ENCODE data around the gene IGF1R.

Gene IGF1R

GRCh38 chr15:98955331-98955730 lies 307.0 kb downstream of the IGF1R start:
- H3K27ac ChIP-seq (ENCODE audit: low read depth, low read length) = no peak overlapping the region

GRCh38 chr15:98955961-98956723 lies 307.8 kb downstream of the IGF1R start:
- H3K27ac ChIP-seq (ENCODE audit: low read depth, low read length) = no peak overlapping the region

More at GRCh38 chr15:98955331-98955730, 307.0 kb downstream of the IGF1R start:
- Histone ChIP-seq H3K4me1 (ENCODE audit: control insufficient read depth in 5 of 5, insufficient read depth in 5 of 5, low read length in 5 of 5) (peaks cover 0 to 28% (median 25%) of the 10 kb centered on the region in 5 donors), H3K27me3 (ENCODE audit: control insufficient read depth in 5 of 5, insufficient read depth in 4 of 5, low read length in 5 of 5) (no peaks in the 10 kb centered on the region), H3K9me3 (ENCODE audit: control insufficient read depth in 5 of 5, low read length in 5 of 5) (peaks cover 0 to under 1% (median 0%) of the 10 kb centered on the region in 5 donors), H3K9ac (ENCODE audit: low read length in 5 of 5) (no peak overlapping the region), H3K36me3 (ENCODE audit: control insufficient read depth in 5 of 5, insufficient read depth in 5 of 5, low read length in 5 of 5) (peaks cover 0 to 64% (median 53%) of the 10 kb centered on the region in 5 donors), H3K4me3 (ENCODE audit: low read depth in 1 of 5, low read length in 5 of 5) (no peak overlapping the region)

GRCh38 chr15:98956796-98957553 lies 308.6 kb downstream of the IGF1R start:
- H3K9ac ChIP-seq (ENCODE audit: low read length in 5 of 5) = no peak overlapping the region
- peaks cover 2 to 65% (median 53%) of the 10 kb centered on the region in 5 donors for H3K36me3 ChIP-seq (ENCODE audit: control insufficient read depth in 5 of 5, insufficient read depth in 5 of 5, low read length in 5 of 5)
- no peaks in the 10 kb centered on the region for H3K27me3 ChIP-seq (ENCODE audit: control insufficient read depth in 5 of 5, insufficient read depth in 4 of 5, low read length in 5 of 5)
- H3K9me3 ChIP-seq (ENCODE audit: control insufficient read depth in 5 of 5, low read length in 5 of 5) = peaks cover 0 to 15% (median 7%) of the 10 kb centered on the region in 5 donors
- no peak overlapping the region for H3K27ac ChIP-seq (ENCODE audit: low read depth, low read length)
- H3K4me1 ChIP-seq (ENCODE audit: control insufficient read depth in 5 of 5, insufficient read depth in 5 of 5, low read length in 5 of 5) = peaks cover 0 to 28% (median 25%) of the 10 kb centered on the region in 5 donors
- H3K4me3 ChIP-seq (ENCODE audit: low read depth in 1 of 5, low read length in 5 of 5) = no peak overlapping the region

More at GRCh38 chr15:98955961-98956723, 307.8 kb downstream of the IGF1R start:
- Histone ChIP-seq H3K4me3 (ENCODE audit: low read depth in 1 of 5, low read length in 5 of 5) (no peak overlapping the region), H3K27me3 (ENCODE audit: control insufficient read depth in 5 of 5, insufficient read depth in 4 of 5, low read length in 5 of 5) (no peaks in the 10 kb centered on the region), H3K9ac (ENCODE audit: low read length in 5 of 5) (no peak overlapping the region), H3K36me3 (ENCODE audit: control insufficient read depth in 5 of 5, insufficient read depth in 5 of 5, low read length in 5 of 5) (peaks cover under 1 to 65% (median 52%) of the 10 kb centered on the region in 5 donors), H3K9me3 (ENCODE audit: control insufficient read depth in 5 of 5, low read length in 5 of 5) (peaks cover 0 to 7% (median 0%) of the 10 kb centered on the region in 5 donors), H3K4me1 (ENCODE audit: control insufficient read depth in 5 of 5, insufficient read depth in 5 of 5, low read length in 5 of 5) (peaks cover 0 to 28% (median 25%) of the 10 kb centered on the region in 5 donors)

- H3K36me3 ChIP-seq (ENCODE audit: control insufficient read depth in 5 of 5, insufficient read depth in 5 of 5, low read length in 5 of 5) = peaks cover 2 to 66% (median 53%) of the 10 kb centered on the region in 5 donors
- H3K27ac ChIP-seq (ENCODE audit: low read depth, low read length) = no peak overlapping the region
- H3K4me1 ChIP-seq (ENCODE audit: control insufficient read depth in 5 of 5, insufficient read depth in 5 of 5, low read length in 5 of 5) = peaks cover 0 to 28% (median 25%) of the 10 kb centered on the region in 5 donors
- no peaks in the 10 kb centered on the region for H3K27me3 ChIP-seq (ENCODE audit: control insufficient read depth in 5 of 5, insufficient read depth in 4 of 5, low read length in 5 of 5)
- no peak overlapping the region for H3K9ac ChIP-seq (ENCODE audit: low read length in 5 of 5)
- H3K4me3 ChIP-seq (ENCODE audit: low read depth in 1 of 5, low read length in 5 of 5) = no peak overlapping the region
- peaks cover 0 to 19% (median 9%) of the 10 kb centered on the region in 5 donors for H3K9me3 ChIP-seq (ENCODE audit: control insufficient read depth in 5 of 5, low read length in 5 of 5)
Observed at GRCh38 chr15:98957655-98958054, 309.3 kb downstream of the IGF1R start.

- H3K4me1 ChIP-seq (ENCODE audit: control insufficient read depth in 5 of 5, insufficient read depth in 5 of 5, low read length in 5 of 5) = peaks cover 0 to 27% (median 24%) of the 10 kb centered on the region in 5 donors
- H3K36me3 ChIP-seq (ENCODE audit: control insufficient read depth in 5 of 5, insufficient read depth in 5 of 5, low read length in 5 of 5) = peaks cover 2 to 66% (median 51%) of the 10 kb centered on the region in 5 donors
- no peaks in the 10 kb centered on the region for H3K27me3 ChIP-seq (ENCODE audit: control insufficient read depth in 5 of 5, insufficient read depth in 4 of 5, low read length in 5 of 5)
- no peak overlapping the region for H3K4me3 ChIP-seq (ENCODE audit: low read depth in 1 of 5, low read length in 5 of 5)
- H3K27ac ChIP-seq (ENCODE audit: low read depth, low read length) = no peak overlapping the region
- no peak overlapping the region for H3K9ac ChIP-seq (ENCODE audit: low read length in 5 of 5)
- H3K9me3 ChIP-seq (ENCODE audit: control insufficient read depth in 5 of 5, low read length in 5 of 5) = peaks cover 0 to 20% (median 9%) of the 10 kb centered on the region in 5 donors
Observed at GRCh38 chr15:98958076-98958475, 309.7 kb downstream of the IGF1R start.

DNA sequence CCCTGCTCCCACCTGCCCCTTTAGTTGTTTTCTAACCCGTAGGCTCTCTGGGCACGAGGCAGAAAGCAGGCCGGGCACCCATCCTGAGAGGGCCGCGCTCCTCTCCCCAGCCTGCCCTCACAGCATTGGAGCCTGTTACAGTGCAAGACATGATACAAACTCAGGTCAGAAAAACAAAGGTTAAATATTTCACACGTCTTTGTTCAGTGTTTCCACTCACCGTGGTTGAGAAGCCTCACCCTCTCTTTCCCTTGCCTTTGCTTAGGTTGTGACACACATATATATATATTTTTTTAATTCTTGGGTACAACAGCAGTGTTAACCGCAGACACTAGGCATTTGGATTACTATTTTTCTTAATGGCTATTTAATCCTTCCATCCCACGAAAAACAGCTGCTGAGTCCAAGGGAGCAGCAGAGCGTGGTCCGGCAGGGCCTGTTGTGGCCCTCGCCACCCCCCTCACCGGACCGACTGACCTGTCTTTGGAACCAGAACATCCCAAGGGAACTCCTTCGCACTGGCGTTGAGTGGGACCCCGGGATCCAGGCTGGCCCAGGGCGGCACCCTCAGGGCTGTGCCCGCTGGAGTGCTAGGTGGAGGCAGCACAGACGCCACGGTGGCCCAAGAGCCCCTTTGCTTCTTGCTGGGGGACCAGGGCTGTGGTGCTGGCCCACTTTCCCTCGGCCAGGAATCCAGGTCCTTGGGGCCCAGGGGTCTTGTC lies 310.7 kb downstream of the IGF1R start:
- Histone ChIP-seq H3K36me3 (ENCODE audit: control insufficient read depth in 5 of 5, insufficient read depth in 5 of 5, low read length in 5 of 5) (peaks cover 2 to 66% (median 51%) of the 10 kb centered on the region in 5 donors), H3K4me1 (ENCODE audit: control insufficient read depth in 5 of 5, insufficient read depth in 5 of 5, low read length in 5 of 5) (peaks cover 0 to 17% (median 14%) of the 10 kb centered on the region in 5 donors), H3K9me3 (ENCODE audit: control insufficient read depth in 5 of 5, low read length in 5 of 5) (peaks cover 0 to 20% (median 9%) of the 10 kb centered on the region in 5 donors), H3K9ac (ENCODE audit: low read length in 5 of 5) (no peak overlapping the region), H3K4me3 (ENCODE audit: low read depth in 1 of 5, low read length in 5 of 5) (no peak overlapping the region), H3K27me3 (ENCODE audit: control insufficient read depth in 5 of 5, insufficient read depth in 4 of 5, low read length in 5 of 5) (no peaks in the 10 kb centered on the region), H3K27ac (ENCODE audit: low read depth, low read length) (no peak overlapping the region)

GRCh38 chr15:98959640-98960007 lies 311.3 kb downstream of the IGF1R start:
- no peak overlapping the region for H3K9ac ChIP-seq (ENCODE audit: low read length in 5 of 5)
- H3K36me3 ChIP-seq (ENCODE audit: control insufficient read depth in 5 of 5, insufficient read depth in 5 of 5, low read length in 5 of 5) = peaks cover 2 to 66% (median 51%) of the 10 kb centered on the region in 5 donors
- no peak overlapping the region for H3K4me3 ChIP-seq (ENCODE audit: low read depth in 1 of 5, low read length in 5 of 5)
- peaks cover 0 to 12% (median 8%) of the 10 kb centered on the region in 5 donors for H3K4me1 ChIP-seq (ENCODE audit: control insufficient read depth in 5 of 5, insufficient read depth in 5 of 5, low read length in 5 of 5)
- H3K9me3 ChIP-seq (ENCODE audit: control insufficient read depth in 5 of 5, low read length in 5 of 5) = peaks cover 0 to 20% (median 9%) of the 10 kb centered on the region in 5 donors
- no peaks in the 10 kb centered on the region for H3K27me3 ChIP-seq (ENCODE audit: control insufficient read depth in 5 of 5, insufficient read depth in 4 of 5, low read length in 5 of 5)
- no peak overlapping the region for H3K27ac ChIP-seq (ENCODE audit: low read depth, low read length)

DNA sequence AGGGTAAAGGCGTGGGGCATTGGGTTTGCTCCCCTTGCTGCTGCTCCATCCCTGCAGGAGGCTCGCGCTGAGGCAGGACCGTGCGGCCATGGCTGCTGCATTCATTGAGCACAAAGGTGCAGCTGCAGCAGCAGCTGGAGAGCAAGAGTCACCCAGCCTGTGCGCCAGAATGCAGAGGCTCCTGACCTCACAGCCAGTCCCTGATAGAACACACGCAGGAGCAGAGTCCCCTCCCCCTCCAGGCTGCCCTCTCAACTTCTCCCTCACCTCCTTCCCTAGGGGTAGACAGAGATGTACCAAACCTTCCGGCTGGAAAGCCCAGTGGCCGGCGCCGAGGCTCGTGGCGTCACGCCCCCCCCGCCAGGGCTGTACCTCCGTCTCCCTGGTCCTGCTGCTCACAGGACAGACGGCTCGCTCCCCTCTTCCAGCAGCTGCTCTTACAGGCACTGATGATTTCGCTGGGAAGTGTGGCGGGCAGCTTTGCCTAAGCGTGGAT lies 312.3 kb downstream of the IGF1R start:
- Histone ChIP-seq H3K4me1 (ENCODE audit: control insufficient read depth in 5 of 5, insufficient read depth in 5 of 5, low read length in 5 of 5) (peaks cover 0 to 7% (median 5%) of the 10 kb centered on the region in 5 donors), H3K36me3 (ENCODE audit: control insufficient read depth in 5 of 5, insufficient read depth in 5 of 5, low read length in 5 of 5) (peaks cover 2 to 64% (median 51%) of the 10 kb centered on the region in 5 donors), H3K27ac (ENCODE audit: low read depth, low read length) (no peak overlapping the region), H3K4me3 (ENCODE audit: low read depth in 1 of 5, low read length in 5 of 5) (no peak overlapping the region), H3K9ac (ENCODE audit: low read length in 5 of 5) (no peak overlapping the region), H3K9me3 (ENCODE audit: control insufficient read depth in 5 of 5, low read length in 5 of 5) (peaks cover 0 to 20% (median 9%) of the 10 kb centered on the region in 5 donors), H3K27me3 (ENCODE audit: control insufficient read depth in 5 of 5, insufficient read depth in 4 of 5, low read length in 5 of 5) (no peaks in the 10 kb centered on the region)

GRCh38 chr15:98963444-98963843 lies 315.1 kb downstream of the IGF1R start:
- H3K9me3 ChIP-seq (ENCODE audit: control insufficient read depth in 5 of 5, low read length in 5 of 5) = peaks cover 0 to 20% (median 9%) of the 10 kb centered on the region in 5 donors
- H3K27me3 ChIP-seq (ENCODE audit: control insufficient read depth in 5 of 5, insufficient read depth in 4 of 5, low read length in 5 of 5) = no peaks in the 10 kb centered on the region
- H3K4me3 ChIP-seq (ENCODE audit: low read depth in 1 of 5, low read length in 5 of 5) = no peak overlapping the region
- H3K27ac ChIP-seq (ENCODE audit: low read depth, low read length) = no peak overlapping the region
- H3K36me3 ChIP-seq (ENCODE audit: control insufficient read depth in 5 of 5, insufficient read depth in 5 of 5, low read length in 5 of 5) = peaks cover 2 to 43% (median 34%) of the 10 kb centered on the region in 5 donors
- H3K4me1 ChIP-seq (ENCODE audit: control insufficient read depth in 5 of 5, insufficient read depth in 5 of 5, low read length in 5 of 5) = no peaks in the 10 kb centered on the region
- H3K9ac ChIP-seq (ENCODE audit: low read length in 5 of 5) = no peak overlapping the region
